Activated CD4-positive, alpha-beta memory T cell treated with anti-CD3 and anti-CD28 coated beads, Interleukin-2, amount 10 ng/mL, durations not matched to agents 7 days and 5 days (primary cell): ENCODE results near the gene MCTP1. TPM values are rescaled to one million over a fixed set of nuclear protein-coding genes. Genes with fewer than 3 reads are reported as not detected.
"Not testable (repeated sequence)": the region's sequence is repeated elsewhere in the genome, so short reads cannot be mapped to it uniquely, and the experiment has no call there.

ENCODE experiments used
- CTCF ChIA-PET: fragments of 350-600 bp; sonication (Branson Sonifier 250); formaldehyde crosslinking; loops from one replicate; lab custom pipeline; 2021; ENCODE audit warnings: antibody characterized with exemption, inconsistent platforms; lab: Charles Lee
- POLR2A ChIA-PET: fragments of 350-600 bp; sonication (Branson Sonifier 250); formaldehyde crosslinking; loops from one replicate; lab custom pipeline; 2021; ENCODE audit warnings: antibody characterized with exemption; lab: Charles Lee
- DNase-seq: peaks from one replicate; pipeline ENCODE4 v3.0.0-alpha.2; 2020
- H3K27ac Mint-ChIP-seq: one replicate; pipeline ENCODE4 v1.8.0; 2021; ENCODE audit warnings: mild to moderate bottlenecking, mixed read lengths
- H3K27me3 Mint-ChIP-seq: one replicate; pipeline ENCODE4 v1.8.0; 2021; ENCODE audit warnings: mixed read lengths
- H3K36me3 Mint-ChIP-seq: one replicate; pipeline ENCODE4 v1.8.0; 2021; ENCODE audit warnings: low read depth, mixed read lengths
- H3K4me1 Mint-ChIP-seq: one replicate; pipeline ENCODE4 v1.8.0; 2021; ENCODE audit warnings: mixed read lengths
- H3K4me3 Mint-ChIP-seq: one replicate; pipeline ENCODE4 v1.8.0; 2021; ENCODE audit warnings: mild to moderate bottlenecking, mixed read lengths
- H3K9me3 Mint-ChIP-seq: one replicate; pipeline ENCODE4 v1.8.0; 2021; ENCODE audit warnings: mixed read lengths
- total RNA-seq, 2 experiments: library from RNA; stranded (reverse); gene quantifications; one replicate each; pipeline ENCODE4 v1.2.3, GENCODE V29; 2021

The MCTP1 gene
- total RNA-seq, 2 experiments from 2014 or later, result not detected

DNA sequence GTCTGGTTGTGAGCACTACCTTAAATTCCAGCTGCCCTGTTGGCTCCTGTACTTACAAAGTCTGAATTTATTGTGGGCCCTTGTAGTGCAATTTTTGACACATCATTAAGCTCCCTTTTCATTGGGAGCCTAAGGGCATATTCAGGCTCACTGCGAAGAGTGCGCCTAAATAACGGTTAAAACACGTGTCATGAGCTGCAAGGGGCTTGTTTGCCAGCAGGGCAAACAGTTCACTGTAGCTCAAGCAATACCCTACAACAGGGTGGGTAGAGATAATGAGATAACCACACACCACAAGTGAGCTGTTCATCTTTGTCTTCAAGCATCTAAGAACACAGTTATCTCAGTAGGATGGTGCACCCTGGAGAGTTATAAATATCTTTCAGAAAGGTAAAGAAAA lies 452.2 kb downstream of the MCTP1 start:
- Mint-ChIP-seq H3K27me3 (peaks cover 20% of the 10 kb centered on the region), H3K9me3 (no peaks in the 10 kb centered on the region), H3K27ac (no peak overlapping the region), H3K4me1 (peaks cover 13% of the 10 kb centered on the region), H3K4me3 (no peak overlapping the region), H3K36me3 (no peaks in the 10 kb centered on the region)
- ChIA-PET CTCF (interaction anchor here (1.7 to 1.9 kb wide), 2 partner anchors 17 to 95 kb away, joined by 6 to 9 read pairs; no protein-coding TSS in a partner anchor), POLR2A (no interaction called here)
- no peak for DNase-seq

DNA sequence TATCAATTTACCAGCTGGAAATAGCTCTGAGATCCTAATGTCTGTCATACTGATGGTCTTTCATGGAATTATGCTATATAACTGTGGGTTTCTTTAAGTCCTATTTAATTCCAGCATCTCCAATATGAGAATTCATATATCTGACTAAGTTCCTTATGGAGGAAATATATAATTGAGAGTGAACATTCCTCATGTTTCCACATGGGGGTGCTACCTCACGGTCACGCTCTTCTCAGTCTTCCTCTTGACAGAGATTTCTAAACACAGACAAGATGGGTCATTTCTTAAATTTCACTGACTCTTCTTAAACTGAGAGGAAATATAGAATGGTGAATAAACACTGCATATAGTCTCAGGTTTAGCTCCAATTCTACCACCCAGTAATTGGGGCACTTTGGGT lies 454.4 kb downstream of the MCTP1 start:
- POLR2A ChIA-PET, result no interaction called here
- no peak overlapping the region for H3K4me3 Mint-ChIP-seq
- H3K9me3 Mint-ChIP-seq, result no peaks in the 10 kb centered on the region
- CTCF ChIA-PET, result interaction anchor here (1.1 to 1.9 kb wide), 3 partner anchors 15 to 20 kb away, joined by 4 to 9 read pairs (median 5); no protein-coding TSS in a partner anchor
- peaks cover 36% of the 10 kb centered on the region for H3K27me3 Mint-ChIP-seq
- DNase-seq, result no peak
- H3K4me1 Mint-ChIP-seq, result no peaks in the 10 kb centered on the region
- H3K27ac Mint-ChIP-seq, result no peak overlapping the region
- no peaks in the 10 kb centered on the region for H3K36me3 Mint-ChIP-seq

- CTCF ChIA-PET, result interaction anchor here (0.9 kb wide), 1 partner anchor 22 kb away, joined by 3 read pairs; no protein-coding TSS in a partner anchor
- POLR2A ChIA-PET, result not testable (repeated sequence)
Observed at GRCh38 chr5:94828222-94828621, 456.7 kb downstream of the MCTP1 start.

GRCh38 chr5:94820488-94820887 lies 464.4 kb downstream of the MCTP1 start:
- ChIA-PET POLR2A (no interaction called here), CTCF (interaction anchor here (0.9 kb wide), 1 partner anchor 35 kb away, joined by 3 read pairs; no protein-coding TSS in a partner anchor)
- H3K27ac Mint-ChIP-seq, result no peak overlapping the region

More at GRCh38 chr5:94828222-94828621, 456.7 kb downstream of the MCTP1 start:
- H3K9me3 Mint-ChIP-seq, H3K27ac Mint-ChIP-seq, DNase-seq, H3K36me3 Mint-ChIP-seq, H3K4me3 Mint-ChIP-seq, H3K4me1 Mint-ChIP-seq: not testable (repeated sequence)
- peaks cover 51% of the 10 kb centered on the region for H3K27me3 Mint-ChIP-seq

DNA sequence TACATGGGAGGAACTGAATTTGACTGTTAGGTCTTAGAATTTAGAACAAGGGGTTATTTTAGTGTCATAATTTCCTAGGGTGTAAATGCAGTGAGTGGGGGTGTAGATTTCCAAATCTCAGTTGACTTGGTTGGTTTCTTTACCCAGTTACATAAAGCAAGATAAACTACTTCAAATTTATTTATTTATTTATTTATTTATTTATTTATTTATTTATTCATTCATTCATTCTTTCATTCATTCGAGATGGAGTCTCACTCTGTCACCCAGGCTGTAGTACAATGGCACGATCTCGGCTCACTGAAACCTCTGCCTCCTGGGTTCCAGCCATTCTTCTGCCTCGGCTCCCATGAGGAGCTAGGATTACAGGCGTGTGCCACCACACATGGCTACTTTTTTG lies 466.0 kb downstream of the MCTP1 start:
- H3K9me3 Mint-ChIP-seq, result no peaks in the 10 kb centered on the region
- no peak for DNase-seq
- no peaks in the 10 kb centered on the region for H3K36me3 Mint-ChIP-seq
- no peak overlapping the region for H3K4me3 Mint-ChIP-seq
- no peak overlapping the region for H3K27ac Mint-ChIP-seq
- ChIA-PET POLR2A (no interaction called here), CTCF (no interaction called here)
- peaks cover 12% of the 10 kb centered on the region for H3K27me3 Mint-ChIP-seq
- no peaks in the 10 kb centered on the region for H3K4me1 Mint-ChIP-seq

More at GRCh38 chr5:94820488-94820887, 464.4 kb downstream of the MCTP1 start:
- no peak for DNase-seq
- no peaks in the 10 kb centered on the region for H3K9me3 Mint-ChIP-seq
- H3K4me3 Mint-ChIP-seq, result no peak overlapping the region
- H3K36me3 Mint-ChIP-seq, result no peaks in the 10 kb centered on the region
- peaks cover 26% of the 10 kb centered on the region for H3K27me3 Mint-ChIP-seq
- no peaks in the 10 kb centered on the region for H3K4me1 Mint-ChIP-seq

- Mint-ChIP-seq H3K27ac (no peak overlapping the region), H3K27me3 (peaks cover 7% of the 10 kb centered on the region), H3K4me3 (no peak overlapping the region), H3K36me3 (no peaks in the 10 kb centered on the region), H3K9me3 (no peaks in the 10 kb centered on the region), H3K4me1 (no peaks in the 10 kb centered on the region)
- CTCF ChIA-PET, result interaction anchor here (0.9 kb wide), 1 partner anchor 21 kb away, joined by 3 read pairs; no protein-coding TSS in a partner anchor
- POLR2A ChIA-PET, result no interaction called here
- no peak for DNase-seq
Observed at GRCh38 chr5:94815313-94816039, 469.4 kb downstream of the MCTP1 start.

DNA sequence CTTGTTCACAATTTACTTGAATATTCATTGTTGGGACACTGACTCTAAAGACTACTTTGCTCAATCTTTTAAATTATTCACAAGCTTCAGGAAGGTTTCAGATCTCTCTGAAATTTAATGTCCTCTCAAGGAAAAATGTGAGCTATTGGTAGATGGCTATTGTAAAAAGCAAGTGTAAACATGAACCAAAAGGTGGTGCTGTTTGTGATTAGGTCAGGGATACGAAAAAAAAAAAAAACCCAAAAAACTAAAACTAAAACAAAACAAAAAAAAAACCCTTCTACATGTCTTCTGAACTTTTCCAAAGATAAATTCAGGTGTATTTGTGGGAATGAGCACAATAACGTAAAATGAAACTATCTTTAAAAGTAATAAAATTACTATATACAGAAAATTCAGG lies 472.7 kb downstream of the MCTP1 start:
- ChIA-PET POLR2A (no interaction called here), CTCF (no interaction called here)
- H3K4me3 Mint-ChIP-seq, result no peak overlapping the region
- peaks cover 16% of the 10 kb centered on the region for H3K27me3 Mint-ChIP-seq
- H3K9me3 Mint-ChIP-seq, result no peaks in the 10 kb centered on the region
- H3K27ac Mint-ChIP-seq, result no peak overlapping the region
- H3K4me1 Mint-ChIP-seq, result no peaks in the 10 kb centered on the region
- no peak for DNase-seq
- H3K36me3 Mint-ChIP-seq, result no peaks in the 10 kb centered on the region

GRCh38 chr5:94811331-94811730 lies 473.6 kb downstream of the MCTP1 start:
- H3K4me3 Mint-ChIP-seq, result no peak overlapping the region
- ChIA-PET POLR2A (no interaction called here), CTCF (no interaction called here)
- H3K27ac Mint-ChIP-seq, result no peak overlapping the region
- no peaks in the 10 kb centered on the region for H3K36me3 Mint-ChIP-seq
- peaks cover 17% of the 10 kb centered on the region for H3K27me3 Mint-ChIP-seq
- H3K4me1 Mint-ChIP-seq, result no peaks in the 10 kb centered on the region
- DNase-seq, result no peak
- no peaks in the 10 kb centered on the region for H3K9me3 Mint-ChIP-seq

GRCh38 chr5:94810877-94811276 lies 474.0 kb downstream of the MCTP1 start:
- CTCF ChIA-PET, result interaction anchor here (1.4 kb wide), 1 partner anchor 19 kb away, joined by 5 read pairs; no protein-coding TSS in a partner anchor
- DNase-seq, result no peak
- no peaks in the 10 kb centered on the region for H3K4me1 Mint-ChIP-seq
- no peaks in the 10 kb centered on the region for H3K36me3 Mint-ChIP-seq
- H3K4me3 Mint-ChIP-seq, result no peak overlapping the region
- peaks cover 20% of the 10 kb centered on the region for H3K27me3 Mint-ChIP-seq
- H3K27ac Mint-ChIP-seq, result no peak overlapping the region
- H3K9me3 Mint-ChIP-seq, result no peaks in the 10 kb centered on the region
- POLR2A ChIA-PET, result no interaction called here

GRCh38 chr5:94810281-94810680 lies 474.6 kb downstream of the MCTP1 start:
- ChIA-PET POLR2A (no interaction called here), CTCF (interaction anchor here (1.4 kb wide), 1 partner anchor 19 kb away, joined by 5 read pairs; no protein-coding TSS in a partner anchor)
- Mint-ChIP-seq H3K4me3 (no peak overlapping the region), H3K4me1 (no peaks in the 10 kb centered on the region), H3K27ac (no peak overlapping the region), H3K9me3 (no peaks in the 10 kb centered on the region), H3K27me3 (peaks cover 22% of the 10 kb centered on the region), H3K36me3 (no peaks in the 10 kb centered on the region)
- DNase-seq, result no peak

DNA sequence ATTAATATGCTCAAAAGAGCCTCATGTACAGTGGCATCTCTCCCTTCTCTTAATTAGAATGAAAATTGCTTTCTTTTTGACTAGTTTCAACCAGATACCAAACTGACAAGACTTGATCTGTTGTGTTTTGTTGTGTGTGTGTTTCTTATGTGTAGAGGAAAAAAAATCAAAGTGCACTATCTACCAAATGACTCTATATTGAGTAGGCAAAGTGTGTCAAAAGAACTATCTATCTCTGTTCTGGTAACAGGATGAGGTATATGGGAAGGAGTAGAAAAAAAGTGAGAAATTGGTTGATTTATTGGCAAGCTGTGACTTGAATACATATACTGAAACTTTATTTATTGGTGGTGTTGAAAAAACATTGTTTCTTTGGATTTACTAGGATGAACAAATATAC lies 476.4 kb downstream of the MCTP1 start:
- Mint-ChIP-seq H3K9me3 (no peaks in the 10 kb centered on the region), H3K4me1 (no peaks in the 10 kb centered on the region), H3K27ac (no peak overlapping the region), H3K36me3 (no peaks in the 10 kb centered on the region), H3K4me3 (no peak overlapping the region), H3K27me3 (peaks cover 22% of the 10 kb centered on the region)
- POLR2A ChIA-PET, result interaction anchor here (1.1 kb wide), 1 partner anchor 15 kb away, joined by 3 read pairs; no protein-coding TSS in a partner anchor
- CTCF ChIA-PET, result interaction anchor here (1.4 kb wide), 1 partner anchor 71 kb away, joined by 4 read pairs; no protein-coding TSS in a partner anchor
- no peak for DNase-seq

GRCh38 chr5:94807985-94808384 lies 476.9 kb downstream of the MCTP1 start:
- Mint-ChIP-seq H3K36me3 (no peaks in the 10 kb centered on the region), H3K9me3 (no peaks in the 10 kb centered on the region), H3K27ac (no peak overlapping the region), H3K4me3 (no peak overlapping the region), H3K4me1 (no peaks in the 10 kb centered on the region), H3K27me3 (peaks cover 22% of the 10 kb centered on the region)
- ChIA-PET POLR2A (interaction anchor here (1.1 kb wide), 1 partner anchor 15 kb away, joined by 3 read pairs; no protein-coding TSS in a partner anchor), CTCF (no interaction called here)
- no peak for DNase-seq

DNA sequence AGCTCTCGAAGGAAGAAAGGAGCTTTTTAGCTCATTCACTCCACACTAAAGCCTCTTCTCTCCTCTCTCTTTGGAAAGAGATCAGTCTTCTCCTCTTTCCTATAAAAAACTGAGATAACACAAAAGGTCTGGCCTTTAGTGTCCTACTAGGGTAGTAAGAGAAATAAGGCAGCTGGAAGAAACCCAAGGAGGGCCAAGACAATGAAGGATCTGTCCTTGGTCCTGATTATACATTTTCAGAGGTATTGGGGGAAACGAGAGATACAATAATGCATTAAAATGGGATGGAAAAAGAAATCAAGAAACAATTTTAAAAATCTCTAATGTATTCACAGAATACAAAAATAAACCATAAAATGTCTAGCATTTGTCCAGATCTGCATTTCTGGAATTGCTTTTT lies 482.4 kb downstream of the MCTP1 start:
- Mint-ChIP-seq H3K9me3 (no peaks in the 10 kb centered on the region), H3K4me1 (no peaks in the 10 kb centered on the region), H3K4me3 (no peak overlapping the region), H3K27me3 (peaks cover 25% of the 10 kb centered on the region), H3K36me3 (no peaks in the 10 kb centered on the region), H3K27ac (no peak overlapping the region)
- ChIA-PET POLR2A (no interaction called here), CTCF (no interaction called here)
- no peak for DNase-seq
